ENCODE measurements around the gene SUV39H1.
"Not testable (repeated sequence)": the region's sequence is repeated elsewhere in the genome, so short reads cannot be mapped to it uniquely, and the experiment has no call there.

SUV39H1 gene, protein sequence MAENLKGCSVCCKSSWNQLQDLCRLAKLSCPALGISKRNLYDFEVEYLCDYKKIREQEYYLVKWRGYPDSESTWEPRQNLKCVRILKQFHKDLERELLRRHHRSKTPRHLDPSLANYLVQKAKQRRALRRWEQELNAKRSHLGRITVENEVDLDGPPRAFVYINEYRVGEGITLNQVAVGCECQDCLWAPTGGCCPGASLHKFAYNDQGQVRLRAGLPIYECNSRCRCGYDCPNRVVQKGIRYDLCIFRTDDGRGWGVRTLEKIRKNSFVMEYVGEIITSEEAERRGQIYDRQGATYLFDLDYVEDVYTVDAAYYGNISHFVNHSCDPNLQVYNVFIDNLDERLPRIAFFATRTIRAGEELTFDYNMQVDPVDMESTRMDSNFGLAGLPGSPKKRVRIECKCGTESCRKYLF

DNA sequence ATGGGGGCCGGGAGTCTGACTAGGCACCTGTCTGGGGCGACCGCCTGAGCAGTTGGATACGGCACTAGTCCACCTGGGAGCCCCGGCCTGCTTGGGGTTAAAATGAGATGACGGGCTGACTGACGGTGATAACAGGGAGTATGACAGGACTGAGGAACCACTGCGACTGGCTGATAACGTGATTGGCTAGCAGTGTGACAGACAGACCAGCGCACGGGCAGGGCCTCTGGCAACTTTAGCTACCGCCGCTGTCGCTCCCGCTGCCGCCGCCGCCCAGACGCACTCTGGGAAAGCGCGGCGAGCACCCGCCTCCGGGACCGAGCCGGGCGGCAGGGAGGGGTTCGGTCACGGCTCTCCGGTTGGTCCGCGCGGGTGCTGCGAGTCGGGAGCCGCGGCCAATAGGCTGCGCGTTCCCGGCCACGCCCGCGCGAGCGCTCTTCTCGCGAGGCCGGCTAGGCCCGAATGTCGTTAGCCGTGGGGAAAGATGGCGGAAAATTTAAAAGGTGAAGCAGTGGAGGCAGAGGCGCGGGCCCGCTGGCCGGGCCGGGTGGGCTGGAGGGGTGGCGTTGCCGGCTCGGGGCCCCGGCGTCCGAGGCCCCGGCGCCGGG lies at the start of gene SUV39H1:
Gene SUV39H1, plus strand, starts transcription at position 434 of the 608 bp plus-strand sequence. Its CDS starts 51 bp downstream, at position 485.
- in situ Hi-C loops (cut with HindIII; ENCODE audit: low sequenced_read_pairs), result no loop called here

DNA sequence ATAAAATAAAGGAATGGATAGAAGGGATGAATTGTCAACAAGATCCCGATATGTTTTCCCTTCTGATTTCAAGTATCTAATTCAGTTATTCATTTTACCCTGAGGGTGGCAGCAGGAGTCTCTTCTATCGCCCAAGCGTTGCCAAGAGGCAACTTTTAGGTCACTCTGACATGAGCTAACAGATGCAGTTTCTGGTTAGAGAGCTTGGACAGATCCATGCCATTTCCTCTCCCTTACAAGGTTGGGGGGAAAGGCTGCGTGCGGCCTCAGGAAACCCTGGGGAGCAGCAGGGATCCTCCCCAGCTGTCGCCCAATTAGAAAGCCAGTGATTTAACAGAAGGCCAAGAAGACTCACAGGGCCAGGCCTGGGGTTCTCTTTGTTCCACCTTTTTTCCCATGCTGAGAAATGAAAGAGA lies 48.2 kb upstream of the SUV39H1 start:
- in situ Hi-C loops (cut with HindIII; ENCODE audit: low sequenced_read_pairs), result no loop called here

DNA sequence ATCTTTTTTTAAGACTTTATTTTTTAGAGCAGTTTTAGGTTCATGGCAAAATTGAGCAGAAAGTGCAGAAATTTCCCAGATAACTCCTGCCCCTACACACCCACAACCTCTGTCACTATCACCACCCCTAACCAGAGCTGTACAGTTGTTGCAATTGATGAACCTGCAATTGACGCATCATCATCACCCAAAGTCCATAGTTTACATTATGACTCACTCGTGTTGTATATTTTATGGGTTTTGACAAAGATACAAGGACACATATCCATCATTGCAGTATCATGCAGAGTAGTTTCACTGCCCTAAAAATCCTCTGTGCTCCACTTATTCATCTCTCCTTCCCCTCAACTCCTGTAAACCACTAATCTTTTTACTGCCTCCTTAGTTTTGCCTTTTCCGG lies 47.4 kb upstream of the SUV39H1 start:
- in situ Hi-C loops (cut with HindIII; ENCODE audit: low sequenced_read_pairs), result no loop called here

DNA sequence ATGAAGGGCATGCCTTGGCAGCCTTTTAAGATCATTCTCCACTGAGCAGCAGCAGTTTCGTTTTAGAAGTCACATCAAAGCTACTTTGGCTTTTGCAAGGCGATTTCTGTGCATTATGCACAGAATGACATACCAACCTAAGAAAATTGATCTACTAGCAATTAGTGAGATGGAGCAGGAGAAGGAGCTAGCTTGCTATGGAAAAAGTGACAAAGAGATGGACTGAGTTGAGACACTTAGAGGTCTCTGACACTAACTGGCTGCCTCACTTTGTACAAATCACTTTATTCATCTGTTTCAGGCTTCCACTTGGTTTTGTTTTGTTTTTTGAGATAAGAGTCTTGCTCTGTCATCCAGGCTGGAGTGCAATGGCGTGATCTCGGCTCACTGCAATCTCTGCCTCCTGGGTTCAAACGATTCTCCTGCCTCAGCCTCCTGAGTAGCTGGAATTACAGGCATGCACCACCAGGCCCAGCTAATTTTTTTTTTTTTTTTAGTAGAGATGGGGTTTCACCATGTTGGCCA lies 44.4 kb upstream of the SUV39H1 start:
- in situ Hi-C loops (cut with HindIII; ENCODE audit: low sequenced_read_pairs), result not testable (repeated sequence)

DNA sequence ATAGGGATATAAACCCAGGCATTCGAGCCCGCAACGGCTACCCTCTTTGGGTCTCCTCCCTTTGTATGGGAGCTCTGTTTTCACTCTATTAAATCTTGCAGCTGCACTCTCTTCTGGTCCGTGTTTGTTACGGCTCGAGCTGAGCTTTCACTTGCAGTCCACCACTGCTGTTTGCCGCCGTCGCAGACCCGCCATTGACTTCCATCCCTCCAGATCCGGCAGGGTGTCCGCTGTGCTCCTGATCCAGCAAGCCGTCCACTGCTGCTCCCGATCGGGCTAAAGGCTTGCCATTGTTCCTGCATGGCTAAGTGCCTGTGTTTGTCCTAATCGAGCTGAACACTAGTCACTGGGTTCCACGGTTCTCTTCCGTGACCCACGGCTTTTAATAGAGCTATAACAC lies 41.8 kb upstream of the SUV39H1 start:
- in situ Hi-C loops (cut with HindIII; ENCODE audit: low sequenced_read_pairs), result not testable (repeated sequence)

DNA sequence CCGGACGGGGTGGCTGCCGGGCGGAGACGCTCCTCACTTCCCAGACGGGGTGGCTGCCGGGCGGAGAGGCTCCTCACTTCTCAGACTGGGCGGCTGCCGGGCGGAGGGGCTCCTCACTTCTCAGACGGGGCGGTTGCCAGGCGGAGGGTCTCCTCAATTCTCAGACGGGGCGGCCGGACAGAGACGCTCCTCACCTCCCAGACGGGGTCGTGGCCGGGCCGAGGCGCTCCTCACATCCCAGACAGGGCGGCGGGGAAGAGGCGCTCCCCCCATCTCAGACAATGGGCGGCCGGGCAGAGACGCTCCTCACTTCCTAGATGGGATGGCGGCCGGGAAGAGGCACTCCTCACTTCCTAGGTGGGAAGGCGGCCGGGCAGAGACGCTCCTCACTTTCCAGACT lies 36.8 kb upstream of the SUV39H1 start:
- in situ Hi-C loops (cut with HindIII; ENCODE audit: low sequenced_read_pairs), result not testable (repeated sequence)

DNA sequence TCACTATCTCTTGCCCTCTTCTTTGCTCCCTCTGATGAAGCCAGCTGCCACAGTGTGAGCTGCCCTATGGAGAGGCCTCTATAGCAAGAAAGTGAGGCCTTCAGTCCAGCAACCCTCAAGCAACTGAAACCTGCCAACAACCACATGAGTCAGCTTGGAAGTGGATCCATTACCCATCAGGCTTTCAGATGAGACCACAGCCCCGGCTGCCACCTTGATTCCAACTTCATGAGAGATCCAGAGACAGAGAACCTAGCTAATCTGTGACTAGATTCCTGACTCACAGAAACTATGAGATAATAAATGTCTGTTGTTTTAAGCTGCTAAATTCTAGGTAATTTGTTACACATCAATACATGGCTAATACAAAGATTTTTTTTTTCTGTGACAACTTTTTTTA lies 33.3 kb upstream of the SUV39H1 start:
- in situ Hi-C loops (cut with HindIII; ENCODE audit: low sequenced_read_pairs), result no loop called here

DNA sequence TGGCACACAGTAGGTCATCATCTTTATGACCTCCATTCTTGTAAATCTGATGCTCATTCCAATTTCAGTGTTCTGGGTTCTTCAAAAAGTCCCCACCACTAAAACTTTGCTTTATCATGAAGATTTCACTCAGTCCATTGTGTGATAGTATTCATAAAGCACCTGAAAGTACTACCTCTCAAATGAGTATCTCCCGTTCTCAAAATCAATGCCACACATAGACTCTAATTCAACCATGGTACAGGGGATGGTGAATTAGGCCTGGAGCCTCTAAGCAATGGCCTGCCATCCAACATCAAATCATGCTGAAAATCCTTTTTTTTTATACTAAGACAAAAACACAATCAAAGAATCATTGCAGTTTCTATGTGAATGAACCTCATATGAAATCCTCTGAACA lies 32.4 kb upstream of the SUV39H1 start:
- in situ Hi-C loops (cut with HindIII; ENCODE audit: low sequenced_read_pairs), result no loop called here

DNA sequence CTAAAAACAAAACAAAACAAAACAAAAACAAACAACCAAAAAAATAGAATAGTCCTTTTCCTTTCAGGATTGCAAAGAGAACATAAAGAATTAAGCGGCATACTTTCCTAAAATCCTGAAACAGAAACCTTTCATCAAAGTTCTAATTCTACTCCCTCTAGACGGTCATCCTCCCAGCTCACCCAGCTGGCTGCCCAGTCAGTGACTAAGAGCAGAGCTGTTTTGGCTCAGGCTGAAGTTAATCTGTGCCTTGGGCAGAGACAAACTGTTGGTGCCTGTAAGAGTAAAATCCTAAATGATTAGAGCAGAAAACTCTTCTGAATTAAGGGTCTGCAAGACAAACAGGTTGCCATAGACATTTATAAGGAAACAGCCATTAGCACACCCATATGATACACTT lies 30.5 kb upstream of the SUV39H1 start:
- in situ Hi-C loops (cut with HindIII; ENCODE audit: low sequenced_read_pairs), result no loop called here

DNA sequence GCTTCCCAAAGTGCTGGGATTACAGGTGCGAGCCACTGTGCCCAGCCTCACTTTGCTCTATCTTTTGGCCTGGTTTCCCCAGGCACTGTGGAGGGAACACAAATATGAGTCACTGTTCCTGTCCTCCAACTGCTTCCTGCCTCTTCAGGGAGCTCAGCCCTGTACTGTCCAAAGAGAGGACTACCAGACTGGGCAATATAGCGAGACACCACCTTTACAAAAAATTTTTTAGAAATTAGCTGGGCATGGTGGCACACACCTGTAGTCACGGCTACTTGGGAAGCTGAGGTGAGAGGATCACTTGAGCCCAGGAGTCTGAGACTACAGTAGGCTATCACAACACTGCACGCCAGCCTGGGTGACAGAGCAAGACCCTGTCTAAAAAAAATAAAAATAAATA lies 29.9 kb upstream of the SUV39H1 start:
- in situ Hi-C loops (cut with HindIII; ENCODE audit: low sequenced_read_pairs), result no loop called here

DNA sequence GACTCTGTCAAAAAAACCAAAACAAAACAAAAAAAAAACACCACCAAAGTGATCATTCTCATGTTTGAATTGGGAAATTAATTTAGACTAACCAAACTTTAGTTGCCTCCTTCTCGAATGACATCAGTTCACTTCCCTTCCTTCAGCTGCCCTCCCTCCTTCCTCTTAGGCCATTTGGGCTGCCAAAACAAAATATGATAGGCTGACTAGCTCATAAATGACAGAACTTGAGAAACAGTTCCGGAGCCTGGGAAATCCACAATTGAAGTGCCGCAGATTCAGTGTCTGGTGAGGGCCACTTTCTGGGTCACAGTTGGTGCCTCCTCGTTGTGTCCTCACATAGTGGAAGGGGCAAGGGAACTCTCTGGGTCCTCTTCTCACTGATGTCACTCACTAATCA lies 29.0 kb upstream of the SUV39H1 start:
- in situ Hi-C loops (cut with HindIII; ENCODE audit: low sequenced_read_pairs), result no loop called here

DNA sequence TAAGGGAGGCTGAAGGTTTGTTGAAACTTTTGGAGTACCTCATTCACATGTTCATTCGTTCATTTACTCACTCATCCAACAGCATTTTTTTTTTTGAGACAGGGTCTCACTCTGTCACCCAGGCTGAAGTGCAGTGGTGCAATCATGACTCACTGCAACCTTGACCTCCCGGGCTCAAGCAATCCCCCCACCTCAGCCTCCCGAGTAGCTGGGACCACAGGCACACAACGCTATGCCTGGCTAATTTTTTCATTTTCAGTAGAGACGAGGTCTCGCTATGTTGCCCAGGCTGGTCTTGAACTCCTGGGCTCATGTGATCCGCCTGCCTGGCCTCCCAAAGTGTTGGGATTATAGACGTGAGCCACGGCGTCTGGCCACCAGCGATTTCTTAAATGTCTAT lies 28.3 kb upstream of the SUV39H1 start:
- in situ Hi-C loops (cut with HindIII; ENCODE audit: low sequenced_read_pairs), result not testable (repeated sequence)

DNA sequence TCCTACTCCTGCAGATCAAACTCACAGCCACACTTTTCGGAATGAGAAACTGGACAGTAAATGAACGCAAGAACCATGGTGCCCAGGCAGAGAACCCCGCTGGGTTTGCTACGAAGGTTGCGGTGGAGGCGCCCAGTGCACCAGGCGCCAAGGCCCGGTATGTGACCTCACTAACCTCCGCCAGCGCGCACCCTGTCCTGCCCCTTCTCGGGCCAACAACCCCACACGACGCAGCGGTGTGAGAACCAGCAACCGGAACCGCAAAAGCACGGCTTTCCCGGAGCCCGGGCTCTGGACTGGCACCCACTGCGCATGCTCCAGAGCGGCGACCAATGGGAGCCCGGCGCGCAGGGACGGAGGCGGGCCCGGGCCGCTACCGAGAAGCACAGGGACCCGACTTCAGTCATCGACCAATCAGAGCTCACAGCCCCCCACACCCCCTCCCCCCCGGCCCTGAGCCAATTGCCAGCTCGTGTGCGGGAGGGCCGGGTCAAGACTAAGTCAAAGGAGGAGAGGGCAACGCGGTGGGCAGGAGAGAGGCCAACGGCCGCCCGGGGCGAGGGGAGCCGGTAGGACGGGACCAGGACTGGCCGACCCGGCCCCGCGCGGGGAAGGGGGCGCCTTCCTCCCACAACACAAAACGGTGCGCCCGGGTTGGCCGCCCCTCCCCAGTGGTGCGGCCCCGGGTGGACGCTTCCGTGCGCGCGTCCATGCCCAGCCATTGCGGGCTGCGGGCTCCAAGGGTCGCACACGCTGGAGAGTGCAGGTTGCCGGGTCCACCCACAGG lies 20.2 kb upstream of the SUV39H1 start:
- in situ Hi-C loops (cut with HindIII; ENCODE audit: low sequenced_read_pairs), result no loop called here

DNA sequence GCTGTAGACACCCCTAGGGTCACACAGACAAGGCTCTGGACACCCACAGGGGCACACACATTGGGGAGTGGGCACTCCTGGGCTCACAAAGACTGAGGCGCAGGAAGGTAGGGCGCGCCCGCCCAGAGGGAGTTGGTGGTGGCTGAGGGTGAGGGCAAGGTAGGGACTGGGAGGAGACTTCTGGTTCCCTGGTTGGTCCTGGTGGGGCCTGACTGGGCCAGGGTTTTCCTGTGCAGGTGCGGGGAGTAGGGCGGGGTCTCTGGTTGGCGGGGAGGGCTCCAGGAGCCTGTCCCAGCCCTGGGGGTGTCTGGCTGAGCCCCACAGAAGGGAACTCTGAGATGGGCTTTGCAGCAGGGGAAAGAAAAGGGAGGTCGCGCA lies 19.7 kb upstream of the SUV39H1 start:
- in situ Hi-C loops (cut with HindIII; ENCODE audit: low sequenced_read_pairs), result no loop called here

DNA sequence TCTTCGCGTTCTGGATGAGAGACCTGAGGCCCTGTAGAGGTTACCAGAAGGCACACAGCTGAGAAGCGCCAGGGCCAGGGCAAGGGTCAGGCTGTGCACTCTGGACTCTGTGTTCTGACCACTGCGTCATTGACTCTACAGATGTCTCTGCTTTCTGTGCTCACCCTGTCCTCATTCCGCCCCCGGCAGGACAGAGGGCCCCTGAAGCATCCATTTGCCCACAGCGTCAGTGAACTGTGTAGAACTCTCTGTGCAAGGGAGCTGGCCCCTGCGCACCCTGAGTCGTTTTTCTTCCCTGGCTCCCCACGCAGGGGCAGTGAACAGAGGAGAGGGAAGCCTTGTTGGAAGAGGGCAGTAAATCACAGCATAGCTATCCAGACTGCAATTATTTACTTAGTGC lies 19.0 kb upstream of the SUV39H1 start:
- in situ Hi-C loops (cut with HindIII; ENCODE audit: low sequenced_read_pairs), result no loop called here

DNA sequence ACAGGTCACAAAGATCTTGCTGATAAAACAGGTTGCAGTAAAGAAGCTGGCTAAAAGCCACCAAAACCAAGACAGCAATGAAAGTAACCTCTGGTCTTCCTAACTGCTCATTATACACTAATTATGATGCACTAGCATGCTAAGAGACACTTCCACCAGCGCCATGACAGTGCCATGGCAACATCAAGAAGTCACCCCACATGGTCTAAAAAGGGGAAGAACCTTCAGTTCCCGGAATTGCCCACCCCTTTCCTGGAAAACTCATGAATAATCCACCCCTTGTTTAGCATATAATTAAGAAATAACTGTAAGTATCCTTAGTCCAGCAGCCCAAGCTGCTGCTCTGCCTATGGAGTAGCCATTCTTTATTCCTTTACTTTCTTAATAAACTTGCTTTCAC lies 16.1 kb upstream of the SUV39H1 start:
- in situ Hi-C loops (cut with HindIII; ENCODE audit: low sequenced_read_pairs), result not testable (repeated sequence)

DNA sequence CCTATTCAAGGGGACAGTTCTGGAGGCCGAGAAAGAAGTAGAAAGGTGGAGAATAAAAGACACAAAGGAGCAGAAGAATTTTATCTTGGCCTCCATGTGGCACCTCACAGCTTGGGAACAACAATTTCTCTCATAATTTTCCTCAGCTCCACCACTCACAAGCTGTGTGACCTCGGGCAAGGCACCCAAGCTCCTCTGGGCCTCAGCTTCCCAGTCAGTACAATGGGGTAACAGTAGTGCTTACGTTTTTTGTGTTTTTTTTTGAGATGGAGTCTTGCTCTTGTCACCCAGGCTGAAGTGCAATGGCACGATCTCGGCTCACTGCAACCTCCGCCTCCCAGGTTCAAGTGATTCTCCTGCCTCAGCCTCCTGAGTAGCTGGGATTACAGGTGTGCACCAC lies 15.6 kb upstream of the SUV39H1 start:
- in situ Hi-C loops (cut with HindIII; ENCODE audit: low sequenced_read_pairs), result not testable (repeated sequence)

DNA sequence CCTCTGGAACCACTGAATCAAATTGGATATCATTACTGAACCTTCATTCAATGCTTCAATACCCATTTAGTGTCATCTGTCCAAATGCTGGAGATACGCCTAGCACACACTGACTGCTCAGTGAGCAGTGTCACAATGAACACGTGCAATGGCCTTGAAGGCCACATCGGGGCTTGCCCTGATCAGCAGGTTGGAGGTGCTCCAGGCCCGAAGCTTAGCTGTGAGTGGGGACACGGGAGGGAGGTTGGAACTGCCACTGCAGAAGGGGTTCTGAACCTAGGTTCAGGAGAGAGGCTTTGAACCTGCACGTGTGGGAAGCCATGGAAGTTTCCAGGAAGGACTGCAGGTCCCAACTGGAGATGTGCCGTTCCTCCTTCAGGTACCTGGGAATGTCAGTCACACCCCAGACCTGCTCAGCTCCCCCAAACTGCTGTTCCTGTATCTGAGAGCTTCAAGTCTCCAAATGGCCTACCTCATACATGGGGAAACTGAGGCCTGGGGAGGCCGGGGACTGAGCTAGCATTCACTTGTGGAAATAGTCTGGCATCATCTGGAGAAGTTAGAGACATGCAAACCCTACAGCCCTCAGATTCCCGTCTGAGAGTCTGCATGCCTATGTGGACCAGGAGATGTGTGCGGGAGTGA lies 14.9 kb upstream of the SUV39H1 start:
- in situ Hi-C loops (cut with HindIII; ENCODE audit: low sequenced_read_pairs), result no loop called here

DNA sequence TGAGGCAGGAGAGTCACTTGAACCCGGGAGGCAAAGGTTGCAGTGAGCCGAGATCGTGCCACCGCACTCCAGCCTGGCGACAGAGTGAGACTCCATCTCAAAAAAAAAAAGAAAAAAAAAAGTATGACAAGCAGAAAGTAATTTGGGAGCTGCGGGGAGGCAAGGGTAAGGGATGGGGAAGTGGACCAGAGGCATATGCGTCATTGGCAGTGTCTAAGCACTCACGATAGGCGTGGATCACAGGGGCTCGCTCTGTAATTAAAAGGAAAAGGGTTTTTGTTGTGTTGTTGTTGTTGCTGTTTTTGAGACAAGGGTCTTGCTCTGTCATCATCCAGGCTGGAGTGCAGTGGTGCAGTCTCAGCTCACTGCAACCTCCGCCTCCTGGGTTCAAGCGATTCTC lies 13.7 kb upstream of the SUV39H1 start:
- in situ Hi-C loops (cut with HindIII; ENCODE audit: low sequenced_read_pairs), result not testable (repeated sequence)

DNA sequence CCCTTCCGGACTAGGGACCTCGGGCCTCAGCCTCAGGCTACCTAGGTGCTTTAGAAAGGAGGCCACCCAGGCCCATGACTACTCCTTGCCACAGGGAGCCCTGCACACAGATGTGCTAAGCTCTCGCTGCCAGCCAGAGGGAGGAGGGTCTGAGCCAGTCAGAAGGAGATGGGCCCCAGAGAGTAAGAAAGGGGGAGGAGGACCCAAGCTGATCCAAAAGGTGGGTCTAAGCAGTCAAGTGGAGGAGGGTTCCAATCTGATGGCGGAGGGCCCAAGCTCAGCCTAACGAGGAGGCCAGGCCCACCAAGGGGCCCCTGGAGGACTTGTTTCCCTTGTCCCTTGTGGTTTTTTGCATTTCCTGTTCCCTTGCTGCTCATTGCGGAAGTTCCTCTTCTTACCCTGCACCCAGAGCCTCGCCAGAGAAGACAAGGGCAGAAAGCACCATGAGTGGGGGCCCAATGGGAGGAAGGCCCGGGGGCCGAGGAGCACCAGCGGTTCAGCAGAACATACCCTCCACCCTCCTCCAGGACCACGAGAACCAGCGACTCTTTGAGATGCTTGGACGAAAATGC lies 13.0 kb upstream of the SUV39H1 start, which contains the start of gene WAS:
Gene WAS, plus strand, starts transcription at position 389 of the 572 bp plus-strand sequence. Its CDS starts 55 bp downstream, at position 444.
- in situ Hi-C loops (cut with HindIII; ENCODE audit: low sequenced_read_pairs), result no loop called here

DNA sequence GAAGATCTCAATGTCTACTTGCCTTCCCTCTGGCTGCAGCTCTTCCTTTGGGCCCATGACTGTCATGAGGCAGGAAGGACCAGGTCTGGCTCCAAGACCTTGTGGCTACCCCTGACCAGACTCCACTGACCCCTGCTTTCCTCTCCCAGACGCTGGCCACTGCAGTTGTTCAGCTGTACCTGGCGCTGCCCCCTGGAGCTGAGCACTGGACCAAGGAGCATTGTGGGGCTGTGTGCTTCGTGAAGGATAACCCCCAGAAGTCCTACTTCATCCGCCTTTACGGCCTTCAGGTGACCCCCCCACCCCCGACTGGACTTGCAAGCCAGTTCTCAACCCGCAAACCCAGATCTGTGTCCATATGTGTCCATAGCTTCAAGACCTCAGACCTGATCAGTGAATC lies 12.4 kb upstream of the SUV39H1 start:
- in situ Hi-C loops (cut with HindIII; ENCODE audit: low sequenced_read_pairs), result no loop called here

Measured in endothelial cell of hepatic sinusoid (primary cell).